Stimulated activated CD8-positive, alpha-beta memory T cell treated with anti-CD3 and anti-CD28 coated beads, Interleukin-15, amount 100 ng/mL, for 48 hours (primary cell): ENCODE results near the gene PTGES2.

Source experiments
- DNase-seq, 2 donors: peaks; one replicate each; pipeline ENCODE4 v3.0.0-alpha.2; 2020; ENCODE audit warnings: low read depth in 2 of 2

Gene PTGES2

DNA sequence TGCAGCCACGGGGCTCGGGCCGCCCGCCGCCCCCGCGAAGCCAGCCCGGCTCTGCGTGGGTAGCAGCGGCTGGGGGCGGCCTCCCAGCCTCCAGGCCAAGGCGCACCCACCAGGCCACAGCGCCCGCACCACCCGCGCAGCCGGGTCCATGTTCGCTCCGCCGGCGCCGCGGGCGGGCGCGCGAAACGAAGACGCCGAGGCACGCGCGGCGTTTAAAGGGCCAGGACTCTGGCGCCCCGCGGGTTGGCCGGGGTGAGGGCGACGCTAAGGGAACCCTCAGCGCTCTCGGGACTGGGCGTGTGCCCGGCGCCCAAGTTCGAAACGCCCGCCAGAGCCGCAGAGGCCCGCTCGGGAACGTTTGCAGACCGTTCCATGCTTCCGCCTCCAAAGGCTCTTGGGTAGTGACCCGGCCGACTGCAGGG lies at the start of gene PTGES2:
TSS of gene PTGES2 (minus strand) at position 162 of the 422 bp plus-strand sequence. CDS start at position 150, 12 bp downstream.
- DNase-seq: peak; percentile 71 to 75

GRCh38 chr9:128175726-128176125 lies 48.2 kb upstream of the PTGES2 start:
- DNase-seq: no peak

- no peak for DNase-seq
Measured at GRCh38 chr9:128175102-128175563, 47.6 kb upstream of the PTGES2 start.

DNA sequence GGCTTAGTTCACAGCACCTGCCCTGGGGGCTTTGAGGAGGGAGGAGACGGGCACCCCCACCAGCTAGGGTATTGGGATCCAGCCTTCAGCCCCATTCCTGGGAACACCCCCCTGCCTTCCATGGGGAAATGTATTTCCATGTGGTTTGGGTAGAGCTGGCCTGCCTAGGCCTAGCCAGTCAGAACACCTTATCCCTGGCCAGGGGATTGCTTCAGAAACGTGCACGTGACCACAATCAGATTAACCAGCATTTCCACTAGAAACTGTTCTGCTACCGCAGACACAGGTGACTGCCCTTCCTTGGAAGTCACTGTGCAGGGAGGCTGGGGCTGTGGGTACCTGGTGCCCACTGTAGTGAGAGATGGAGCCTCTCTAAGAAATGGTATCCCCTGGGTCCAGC lies 46.5 kb upstream of the PTGES2 start:
- DNase-seq: no peak

- DNase-seq: no peak
Measured at GRCh38 chr9:128169925-128170324, 42.4 kb upstream of the PTGES2 start.

- DNase-seq: no peak
Measured at GRCh38 chr9:128169492-128169891, 42.0 kb upstream of the PTGES2 start.

GRCh38 chr9:128168731-128169308 lies 41.3 kb upstream of the PTGES2 start:
- no peak for DNase-seq

DNA sequence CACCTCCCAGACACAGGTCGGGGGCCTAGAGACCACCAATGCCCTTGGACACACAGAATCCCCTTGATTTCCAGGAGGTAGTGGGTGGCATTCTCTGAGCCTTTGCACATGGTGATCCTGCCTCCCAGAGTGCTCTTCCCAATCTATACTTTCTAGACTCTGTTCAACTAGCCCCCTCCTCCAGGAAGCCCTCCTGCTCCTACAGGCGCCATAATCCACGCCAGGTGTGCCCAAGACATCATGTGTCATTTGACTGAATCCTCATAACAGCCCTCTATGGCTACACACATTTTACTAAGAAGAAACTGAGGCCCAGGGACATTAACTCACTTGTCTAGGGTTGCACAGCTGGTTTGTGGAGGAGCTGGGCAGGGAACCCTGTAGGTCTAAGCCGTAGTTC lies 39.7 kb upstream of the PTGES2 start:
- DNase-seq: no peak

DNA sequence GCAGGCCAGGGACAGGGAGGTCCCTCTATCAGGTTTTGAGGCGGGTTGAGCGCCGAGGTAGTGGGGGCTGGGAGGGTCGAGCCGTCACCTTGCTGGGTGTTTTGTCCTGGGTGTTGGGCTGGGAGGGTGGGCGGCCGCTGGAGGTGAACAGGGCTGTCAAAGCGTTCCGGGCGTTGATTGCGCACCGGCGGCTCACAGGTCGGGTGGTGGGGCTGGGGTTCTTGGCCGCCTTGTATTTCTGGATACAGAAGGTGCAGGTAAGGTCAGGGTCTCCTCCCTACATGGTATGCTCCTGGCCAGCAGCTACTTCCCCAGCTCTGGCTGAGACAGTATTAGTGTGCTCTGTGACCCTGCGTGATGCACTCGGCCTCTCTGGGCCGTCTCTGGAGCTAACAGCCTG lies 38.6 kb upstream of the PTGES2 start:
- no peak for DNase-seq

- no peak for DNase-seq
Measured at GRCh38 chr9:128164307-128164885, 36.9 kb upstream of the PTGES2 start.

DNA sequence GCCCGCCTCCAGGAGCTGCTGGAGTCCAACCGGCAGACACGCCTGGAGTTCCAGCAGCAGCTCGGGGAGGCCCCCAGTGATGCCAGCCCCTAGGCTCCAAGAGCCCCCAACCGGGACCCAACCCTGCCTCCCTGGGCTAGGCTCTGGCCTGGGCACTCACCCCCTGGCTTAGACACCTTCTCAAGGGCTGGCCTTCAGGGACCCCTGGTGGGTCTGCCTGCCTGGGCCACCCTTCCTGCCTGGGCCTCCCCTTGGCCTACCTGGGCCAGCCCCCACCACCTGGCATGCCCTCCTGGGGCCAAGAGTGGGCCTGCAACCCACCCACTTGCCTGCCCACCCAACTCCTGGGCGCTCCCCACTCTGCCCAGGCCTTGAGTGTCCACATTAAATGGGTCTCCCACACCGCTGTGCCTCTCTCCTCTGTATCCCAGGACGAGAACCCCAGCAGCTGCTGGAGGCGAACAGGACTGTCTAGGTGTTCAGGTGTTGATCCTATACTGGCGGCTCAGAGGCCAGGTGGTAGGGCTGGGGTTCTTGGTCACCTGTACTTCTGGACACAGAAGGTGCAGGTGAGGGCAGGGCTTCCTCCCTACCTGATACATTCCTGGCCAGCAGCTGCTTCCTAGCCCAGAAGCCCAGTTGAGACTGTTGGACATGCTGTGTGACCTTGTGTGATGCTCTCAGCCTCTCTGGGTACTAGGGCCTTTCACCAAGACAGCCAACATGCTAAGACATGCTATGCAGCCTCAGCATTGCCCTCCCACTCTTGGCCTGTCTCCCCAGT lies 36.2 kb upstream of the PTGES2 start:
- no peak for DNase-seq

- no peak for DNase-seq
Measured at GRCh38 chr9:128163027-128163515, 35.5 kb upstream of the PTGES2 start.

DNA sequence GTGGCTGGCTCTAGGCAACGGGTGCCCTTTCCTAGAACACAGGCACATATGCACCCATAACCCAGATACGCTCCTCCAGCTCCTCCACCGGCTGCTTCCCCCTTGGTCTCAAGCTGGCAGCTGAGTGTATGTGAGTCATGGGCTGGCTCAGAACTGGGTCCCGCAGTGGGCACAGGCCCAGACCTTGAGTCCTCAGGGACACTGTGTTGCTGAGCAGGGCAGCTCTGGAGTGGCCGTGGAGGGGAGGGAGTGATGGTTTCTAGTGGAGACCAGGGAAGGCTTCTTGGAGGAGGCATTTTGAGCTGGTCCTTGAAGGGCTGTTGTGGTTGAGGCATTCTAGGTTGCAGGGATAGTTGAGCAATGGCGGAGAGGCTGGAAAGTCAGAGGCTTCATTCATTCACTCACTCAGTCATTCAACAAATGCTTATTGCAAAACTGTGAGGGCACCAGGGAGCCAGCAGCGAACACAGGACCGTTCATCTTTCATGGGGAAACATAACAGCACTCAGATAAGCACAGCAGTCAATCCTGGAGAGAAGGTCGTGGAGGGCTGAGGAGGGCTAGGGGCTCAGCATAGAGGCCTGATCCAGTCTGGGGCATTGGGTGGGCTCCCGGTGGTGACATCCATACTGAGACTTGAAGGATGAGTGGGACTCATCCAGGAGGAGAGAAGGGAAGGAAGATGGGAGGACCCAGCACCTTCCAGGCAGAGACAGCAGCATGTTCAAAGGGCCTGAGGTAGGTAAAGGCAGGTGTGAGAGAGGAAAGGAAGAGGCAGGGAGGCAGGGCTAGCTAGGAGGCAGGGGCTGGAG lies 34.9 kb upstream of the PTGES2 start:
- DNase-seq: no peak

DNA sequence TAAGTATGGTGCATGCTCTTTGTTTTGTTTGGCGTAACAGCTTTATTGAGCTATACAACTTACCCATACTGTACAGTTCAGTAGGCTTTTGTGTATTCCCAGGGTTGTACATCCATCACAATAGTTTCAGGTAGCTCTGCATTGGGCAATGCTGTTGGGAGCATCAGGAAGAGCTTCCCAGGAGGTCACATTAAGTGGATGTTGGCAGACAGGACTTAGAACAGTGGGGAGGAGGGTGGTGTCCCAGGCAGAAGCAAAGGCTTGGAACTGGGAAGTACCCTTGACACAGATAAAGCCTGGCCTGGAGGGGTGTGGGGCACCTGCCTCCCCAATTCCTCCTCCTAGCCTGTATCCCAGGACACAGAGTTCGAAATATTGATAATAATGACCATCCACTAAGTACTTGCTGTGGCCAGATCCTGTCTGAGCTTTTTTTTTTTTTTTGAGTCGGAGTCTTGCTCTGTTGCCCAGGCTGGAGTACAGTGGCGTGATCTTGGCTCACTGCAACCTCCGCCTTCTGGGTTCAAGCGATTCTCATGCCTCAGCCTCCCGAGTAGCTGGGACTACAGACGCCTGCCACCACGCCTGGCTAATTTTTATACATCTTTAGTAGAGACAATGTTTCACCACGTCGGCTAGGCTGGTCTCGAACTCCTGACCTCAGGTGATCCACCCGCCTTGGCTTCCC lies 33.8 kb upstream of the PTGES2 start:
- DNase-seq: no peak

GRCh38 chr9:128160603-128160987 lies 33.1 kb upstream of the PTGES2 start:
- peak; percentile 39 to 43 for DNase-seq

DNA sequence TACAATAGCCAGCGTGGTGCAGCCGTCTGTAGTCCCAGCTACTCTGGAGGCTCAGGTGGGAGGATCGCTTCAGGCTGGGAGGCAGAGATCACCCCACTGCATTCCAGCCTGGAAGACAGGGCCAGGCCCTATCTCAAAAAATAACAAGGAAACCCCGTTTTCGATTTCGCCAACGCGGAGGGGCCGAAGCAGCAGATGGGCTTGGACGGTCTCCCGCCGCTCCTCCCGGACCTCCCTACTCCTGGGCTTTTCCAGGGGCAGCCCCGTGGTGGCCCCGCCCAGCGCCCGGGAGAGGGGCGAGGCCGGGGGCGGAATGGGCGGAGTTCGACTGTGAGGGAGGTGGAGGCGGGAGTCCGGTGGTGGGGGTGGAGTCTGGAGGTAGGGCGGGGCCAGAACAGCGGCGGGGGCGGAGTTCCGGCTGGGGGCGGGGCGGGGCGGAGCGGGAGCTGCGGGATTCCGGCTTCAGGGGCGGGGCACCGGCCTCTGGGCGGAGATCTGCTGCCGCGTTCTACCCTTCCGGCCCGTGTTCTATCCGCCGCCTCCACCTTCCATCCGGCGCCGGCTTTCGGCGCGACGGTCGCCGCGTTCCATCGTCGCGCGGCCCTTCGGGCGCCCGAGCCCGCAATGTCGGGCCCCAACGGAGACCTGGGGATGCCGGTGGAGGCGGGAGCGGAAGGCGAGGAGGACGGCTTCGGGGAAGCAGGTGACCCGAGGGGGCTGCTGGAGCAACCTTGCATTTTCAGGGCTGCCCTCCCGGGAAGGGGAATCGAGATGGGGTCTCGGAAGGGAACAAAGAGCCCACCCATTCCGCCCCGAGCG lies 32.5 kb upstream of the PTGES2 start, which contains the start of gene BBLN:
TSS of gene BBLN (plus strand) at position 482 of the 819 bp plus-strand sequence. CDS start at position 625, 143 bp downstream.
- DNase-seq: peak; percentile 89 to 90

DNA sequence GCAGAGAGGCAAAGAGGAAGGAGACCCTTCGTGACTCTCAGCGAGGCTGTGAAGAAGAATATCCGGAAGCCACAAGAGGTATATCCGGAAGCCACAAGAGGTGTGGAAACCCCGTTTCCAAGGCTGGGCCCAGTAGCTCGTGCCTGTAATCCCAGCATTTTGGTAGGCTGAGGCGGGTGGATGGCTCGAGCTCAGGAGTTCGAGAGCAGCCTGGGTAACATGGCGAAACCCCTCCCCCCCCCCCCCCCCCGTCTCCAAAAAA lies 31.9 kb upstream of the PTGES2 start:
- DNase-seq: peak in 1 of 2 donors; percentile 9

- DNase-seq: no peak
Measured at GRCh38 chr9:128155736-128156500, 28.4 kb upstream of the PTGES2 start.

DNA sequence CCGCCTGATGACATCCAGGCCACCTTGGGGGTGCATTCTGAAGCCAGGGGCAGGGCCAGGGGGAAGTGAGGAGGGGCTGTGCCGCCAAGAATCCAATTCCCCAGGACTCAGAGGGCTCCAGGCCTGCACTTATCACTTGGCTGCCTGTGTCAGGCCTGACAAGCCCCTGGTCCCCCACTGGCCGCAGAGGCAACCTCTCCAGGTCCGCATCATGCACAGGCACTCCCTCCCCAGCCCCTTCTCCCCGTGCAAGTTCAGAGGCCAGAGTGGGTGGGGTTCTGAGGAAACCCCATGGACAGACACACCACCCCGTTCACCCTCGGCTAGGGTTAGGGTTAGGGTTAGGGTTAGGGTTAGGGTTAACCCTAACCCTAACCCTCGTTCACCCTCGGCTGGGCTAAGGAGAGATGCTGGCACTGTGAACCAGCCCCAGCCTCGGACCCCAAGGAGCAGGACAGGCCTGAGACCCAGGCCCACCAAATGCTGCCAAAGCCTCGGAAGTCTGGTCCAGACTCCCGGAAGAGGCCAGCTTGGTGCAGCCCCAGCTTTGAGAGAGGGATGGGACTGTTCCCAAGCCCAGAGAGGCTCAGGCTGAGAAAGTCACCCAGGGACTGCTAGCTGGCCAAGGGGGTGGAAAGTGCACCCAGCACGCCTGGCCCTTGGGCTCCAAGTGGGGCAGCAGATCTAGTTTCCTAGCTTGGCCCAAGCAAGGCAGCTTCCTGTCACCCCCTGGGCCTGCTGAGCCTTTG lies 26.6 kb upstream of the PTGES2 start:
- no peak for DNase-seq
